Activated T-helper 1 cell treated with anti-CD3 and anti-CD28 coated beads, Interleukin-12 subunit alpha, Interleukin-12 subunit beta, Interleukin-2, Interleukin-4 antibody, amounts not matched to agents 30 ng/mL and 10 ng/mL and 1 ng/mL, durations not matched to agents 14 hours and 24 hours and 36 hours (primary cell): ENCODE results near the gene HLA-DMA. TPM values are rescaled to one million over a fixed set of nuclear protein-coding genes. Genes with fewer than 3 reads are reported as not detected.

ENCODE experiments used
- DNase-seq: peaks from one replicate; pipeline ENCODE4 v3.0.0; 2021; ENCODE audit warnings: low spot score
- H3K27ac Mint-ChIP-seq: one replicate; pipeline ENCODE4 v1.8.0; 2021; ENCODE audit warnings: mild to moderate bottlenecking, mixed read lengths
- H3K27me3 Mint-ChIP-seq: one replicate; pipeline ENCODE4 v1.8.0; 2022; ENCODE audit warnings: mild to moderate bottlenecking, moderate library complexity, mixed read lengths; ENCODE audit not compliant: insufficient read depth
- H3K36me3 Mint-ChIP-seq: one replicate; pipeline ENCODE4 v1.8.0; 2021; ENCODE audit warnings: low read depth, mixed read lengths
- H3K4me1 Mint-ChIP-seq: one replicate; pipeline ENCODE4 v1.8.0; 2021; ENCODE audit warnings: low read depth, mixed read lengths
- H3K4me3 Mint-ChIP-seq: one replicate; pipeline ENCODE4 v1.8.0; 2021; ENCODE audit warnings: mild to moderate bottlenecking, moderate library complexity, mixed read lengths
- H3K9me3 Mint-ChIP-seq: one replicate; pipeline ENCODE4 v1.8.0; 2021; ENCODE audit warnings: mixed read lengths
- intact Hi-C: fragments of 100-400 bp; cut with micrococcal nuclease; formaldehyde crosslinking; loops from one replicate; pipeline ENCODE4 v1.15.1; 2024
- total RNA-seq: library from RNA; stranded (reverse); gene quantifications from 2 replicates; pipeline ENCODE4 v1.2.3, GENCODE V29; 2022

Gene HLA-DMA
- total RNA-seq, 1 donor from 2014 or later, result 14.2 TPM

DNA sequence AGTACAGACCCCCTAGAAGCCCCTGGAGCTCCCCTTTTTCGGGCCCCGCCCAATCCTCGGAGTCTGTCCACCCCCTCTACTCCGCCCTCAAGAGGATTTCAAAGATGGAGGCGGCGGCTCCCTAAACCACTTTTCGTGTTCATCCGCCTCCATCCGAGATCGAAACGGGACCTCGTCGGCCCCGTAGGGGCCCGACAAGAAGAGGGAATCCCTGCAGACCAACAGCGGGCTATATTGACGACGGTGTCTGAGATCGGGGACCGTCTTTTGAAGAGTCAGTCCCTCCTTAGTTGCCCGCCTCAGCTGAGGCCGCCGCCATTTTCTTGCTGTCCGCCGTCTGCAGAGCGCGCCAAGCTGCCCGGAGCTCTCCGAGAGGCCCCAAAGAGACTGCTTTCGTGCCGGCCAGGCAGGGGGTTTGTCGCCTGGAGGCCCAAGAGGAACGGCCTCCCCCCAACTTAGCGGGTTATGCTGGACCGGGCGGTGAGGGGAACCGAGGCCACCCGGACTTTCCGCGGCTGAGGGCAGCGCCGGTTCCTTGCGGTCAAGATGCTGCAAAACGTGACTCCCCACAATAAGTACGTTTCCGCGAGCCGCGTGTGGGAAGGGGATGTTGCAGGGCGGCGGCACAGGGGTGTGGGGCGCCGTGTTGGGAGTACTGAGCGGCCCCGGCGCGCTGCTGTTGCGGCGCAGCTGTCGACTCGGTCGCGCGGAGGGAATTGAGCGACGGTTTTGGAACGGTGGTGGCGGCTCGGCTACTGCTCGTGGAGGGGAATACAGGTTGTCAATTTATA is 19.7 kb upstream of the HLA-DMA start:
- Mint-ChIP-seq H3K36me3 (peaks cover 73% of the 10 kb centered on the region), H3K9me3 (no peaks in the 10 kb centered on the region), H3K4me3 (peak overlapping the region; percentile 96), H3K4me1 (peaks cover 32% of the 10 kb centered on the region), H3K27ac (peak overlapping the region; percentile 98), H3K27me3 (peaks cover 4% of the 10 kb centered on the region)
- no peak for DNase-seq
- intact Hi-C loops, result loop anchor here (1.0 to 10.0 kb wide), 6 partner anchors 78 to 1308 kb away; partner anchors contain the start of genes C6orf47, CSNK2B, GPANK1 and LY6G5B

DNA sequence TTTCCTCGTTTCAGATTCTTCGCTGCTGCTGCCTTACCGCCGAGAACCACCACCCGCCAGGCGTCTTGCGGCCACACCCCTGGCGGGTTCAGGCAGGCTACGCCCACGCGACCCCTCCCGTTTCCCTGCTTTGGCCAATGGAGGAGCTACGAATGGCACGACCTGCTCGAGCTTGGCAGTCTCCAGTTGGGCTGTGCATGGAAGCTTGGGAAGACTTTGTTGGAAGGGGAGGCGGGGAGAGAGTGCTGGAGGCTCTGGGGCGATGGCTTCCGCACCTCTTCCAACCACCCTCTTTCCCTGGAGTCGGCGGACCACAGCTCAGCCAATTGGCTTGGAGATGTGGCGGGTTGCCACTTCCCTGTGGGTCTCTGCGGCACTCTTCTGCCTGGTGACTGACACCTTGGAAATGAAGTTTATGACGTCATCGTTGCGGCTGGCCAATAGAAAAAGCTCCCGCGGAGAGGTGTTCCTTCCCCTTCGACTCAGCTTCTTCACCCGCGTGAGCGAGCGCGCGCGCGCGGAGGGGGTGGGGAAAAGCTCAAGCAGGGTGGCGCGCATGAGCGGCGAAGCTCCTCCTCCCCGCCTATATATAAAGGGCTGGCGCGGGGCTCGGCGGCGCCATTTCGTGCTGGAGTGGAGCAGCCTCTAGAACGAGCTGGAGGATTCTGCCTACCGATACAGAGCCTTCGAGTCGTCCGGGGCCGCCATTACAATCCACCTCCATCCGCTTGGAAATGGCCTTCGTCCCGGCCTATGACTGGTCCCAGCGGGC is 18.9 kb upstream of the HLA-DMA start:
- no peaks in the 10 kb centered on the region for H3K9me3 Mint-ChIP-seq
- peaks cover 4% of the 10 kb centered on the region for H3K27me3 Mint-ChIP-seq
- intact Hi-C loops, result loop anchor here (1.0 to 10.0 kb wide), 9 partner anchors 77 to 1307 kb away; partner anchors contain the start of genes ATF6B, C6orf47, CSNK2B and GPANK1
- peak overlapping the region; percentile 96 for H3K4me3 Mint-ChIP-seq
- peaks cover 66% of the 10 kb centered on the region for H3K36me3 Mint-ChIP-seq
- H3K4me1 Mint-ChIP-seq, result peaks cover 32% of the 10 kb centered on the region
- peak; percentile 99 for DNase-seq
- peak overlapping the region; percentile 98 for H3K27ac Mint-ChIP-seq

DNA sequence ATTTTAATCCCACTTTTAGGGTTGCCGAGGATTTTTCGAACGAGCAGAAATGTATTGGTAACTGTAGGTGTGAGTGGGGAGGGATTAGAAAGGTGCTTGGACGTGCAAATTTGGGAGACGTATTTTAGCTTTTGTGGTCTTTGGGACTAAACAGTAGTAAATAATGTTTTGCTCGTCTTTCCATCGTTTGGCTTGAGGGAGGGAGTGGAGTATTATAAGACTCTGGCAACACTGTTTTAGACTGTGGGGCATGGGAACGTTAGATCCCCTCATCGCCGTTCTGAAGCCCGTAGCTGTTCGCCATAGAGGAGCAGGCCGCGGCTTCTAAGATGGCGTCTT is 18.3 kb upstream of the HLA-DMA start:
- H3K4me3 Mint-ChIP-seq, result peak overlapping the region; percentile 96
- no peaks in the 10 kb centered on the region for H3K9me3 Mint-ChIP-seq
- H3K4me1 Mint-ChIP-seq, result peaks cover 31% of the 10 kb centered on the region
- H3K36me3 Mint-ChIP-seq, result peaks cover 61% of the 10 kb centered on the region
- intact Hi-C loops, result loop anchor here (1.0 to 10.0 kb wide), 6 partner anchors 133 to 1306 kb away; partner anchors contain the start of genes ATF6B, C6orf47, CSNK2B and GPANK1
- H3K27ac Mint-ChIP-seq, result peak overlapping the region; percentile 98
- no peak for DNase-seq
- peaks cover 4% of the 10 kb centered on the region for H3K27me3 Mint-ChIP-seq

GRCh38 chr6:32970413-32971241 is 17.7 kb upstream of the HLA-DMA start:
- peaks cover 55% of the 10 kb centered on the region for H3K36me3 Mint-ChIP-seq
- H3K4me1 Mint-ChIP-seq, result peaks cover 29% of the 10 kb centered on the region
- H3K9me3 Mint-ChIP-seq, result no peaks in the 10 kb centered on the region
- H3K27ac Mint-ChIP-seq, result peak overlapping the region; percentile 99
- DNase-seq, result peak; percentile 72
- intact Hi-C loops, result loop anchor here (1.0 to 10.0 kb wide), 7 partner anchors 132 to 1306 kb away; partner anchors contain the start of genes ATF6B, C6orf47, CSNK2B and GPANK1
- peak overlapping the region; percentile 96 for H3K4me3 Mint-ChIP-seq
- H3K27me3 Mint-ChIP-seq, result peaks cover 4% of the 10 kb centered on the region

DNA sequence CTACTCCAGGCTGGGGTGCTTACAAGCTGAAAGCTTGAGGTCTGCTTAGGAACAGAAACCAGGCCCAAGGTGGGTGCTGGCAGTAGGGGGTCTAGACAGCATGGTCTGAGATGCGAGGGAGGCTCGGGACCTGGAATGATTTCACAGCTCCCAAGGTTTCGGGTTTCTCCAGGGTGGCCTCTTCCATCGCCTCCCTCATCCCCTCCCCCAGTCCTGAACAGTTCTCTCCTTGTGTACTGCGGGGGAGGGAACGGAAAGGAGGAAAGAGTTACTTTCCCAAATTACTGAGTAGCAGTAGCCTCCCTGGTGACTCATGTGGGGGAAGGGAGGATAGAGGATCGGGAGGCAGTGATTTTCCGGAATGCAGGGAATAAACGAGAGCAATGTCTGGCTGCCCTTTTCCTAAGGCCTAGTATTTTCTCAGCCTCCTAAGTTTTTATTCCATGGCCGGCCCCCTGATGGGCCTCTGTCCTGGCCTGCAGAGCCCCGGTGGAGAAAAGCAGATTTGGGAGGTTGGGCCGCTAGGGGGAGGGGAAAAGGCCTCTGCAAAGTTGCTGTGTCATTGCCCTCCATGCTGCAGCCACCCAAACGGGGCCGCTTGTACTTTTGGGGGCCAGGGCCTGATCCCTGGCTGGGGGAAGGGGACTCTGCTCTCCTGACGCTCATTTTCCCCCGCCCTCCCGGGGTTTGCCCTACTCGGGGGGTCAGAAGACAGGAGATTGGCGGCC is 17.0 kb upstream of the HLA-DMA start:
- peaks cover 47% of the 10 kb centered on the region for H3K36me3 Mint-ChIP-seq
- H3K4me1 Mint-ChIP-seq, result peaks cover 29% of the 10 kb centered on the region
- DNase-seq, result peak; percentile 71
- intact Hi-C loops, result loop anchor here (1.0 to 10.0 kb wide), 7 partner anchors 344 to 1305 kb away; partner anchors contain the start of genes AGPAT1, C6orf47, CSNK2B and GPANK1
- peak overlapping the region; percentile 96 for H3K4me3 Mint-ChIP-seq
- peak overlapping the region; percentile 99 for H3K27ac Mint-ChIP-seq
- no peaks in the 10 kb centered on the region for H3K9me3 Mint-ChIP-seq
- H3K27me3 Mint-ChIP-seq, result peaks cover 4% of the 10 kb centered on the region

- peak; percentile 57 for DNase-seq
- intact Hi-C loops, result loop anchor here (1.0 to 2.0 kb wide), 6 partner anchors 75 to 792 kb away; partner anchors contain the start of genes AGPAT1, KIFC1 and VPS52
- H3K27ac Mint-ChIP-seq, result peak overlapping the region; percentile 99
- H3K27me3 Mint-ChIP-seq, result peaks cover 4% of the 10 kb centered on the region
- H3K4me3 Mint-ChIP-seq, result peak overlapping the region; percentile 96
- H3K4me1 Mint-ChIP-seq, result peaks cover 28% of the 10 kb centered on the region
- H3K9me3 Mint-ChIP-seq, result no peaks in the 10 kb centered on the region
- H3K36me3 Mint-ChIP-seq, result peaks cover 39% of the 10 kb centered on the region
Observed at GRCh38 chr6:32968867-32969684, 16.2 kb upstream of the HLA-DMA start.

DNA sequence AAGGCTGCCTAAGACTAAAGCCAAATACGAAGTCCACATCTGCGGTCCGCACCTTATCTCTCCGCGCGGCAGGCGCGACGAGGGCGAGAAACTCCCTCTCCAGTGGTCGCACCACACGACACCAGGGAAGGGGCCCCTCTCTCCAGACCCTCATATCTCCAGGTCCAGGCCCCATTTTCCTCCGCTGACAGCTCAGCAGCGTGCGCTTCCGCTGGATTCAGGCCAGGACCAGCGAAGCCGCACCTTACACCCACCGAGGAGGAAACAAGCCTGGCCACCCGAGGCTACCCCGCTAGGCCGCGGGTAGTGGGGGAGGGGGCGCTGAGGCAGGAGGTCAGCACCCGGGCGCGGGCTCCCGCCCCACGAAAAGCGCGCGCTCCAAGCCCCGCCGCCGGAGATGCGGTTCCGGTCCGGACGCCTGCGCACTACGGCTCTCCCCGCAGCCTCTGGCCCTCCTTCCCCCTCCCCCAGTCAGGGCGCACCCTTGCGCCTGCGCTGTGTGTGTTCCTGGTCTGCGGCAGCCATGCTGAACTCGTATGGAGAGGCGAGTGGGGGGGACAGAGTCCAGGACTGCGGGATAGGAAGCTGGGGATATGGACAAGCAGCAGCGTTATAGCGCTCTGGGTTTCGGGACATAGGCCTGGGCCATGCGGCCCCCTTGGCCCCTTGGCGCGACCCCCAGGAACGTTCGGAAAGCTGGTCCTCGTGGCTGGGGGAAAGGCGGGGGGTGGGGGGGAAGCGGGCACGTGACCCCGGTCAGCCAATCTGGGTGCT is 15.4 kb upstream of the HLA-DMA start, which contains the start of gene BRD2:
TSS of gene BRD2 (plus strand) at position 502 of the 774 bp plus-strand sequence. CDS start 4,305 bp downstream, outside the sequence.
- Mint-ChIP-seq H3K4me1 (peaks cover 28% of the 10 kb centered on the region), H3K27ac (peak within 1 kb of the TSS; percentile 99), H3K4me3 (peak within 1 kb of the TSS; percentile 96), H3K27me3 (peaks cover 4% of the 10 kb centered on the region), H3K36me3 (peaks cover 31% of the 10 kb centered on the region), H3K9me3 (no peaks in the 10 kb centered on the region)
- intact Hi-C loops, result loop anchor here (1.0 to 2.0 kb wide), 6 partner anchors 74 to 791 kb away; partner anchors contain the start of genes AGPAT1, KIFC1 and VPS52
- peak; percentile 97 for DNase-seq

GRCh38 chr6:32967151-32968091 is 14.5 kb upstream of the HLA-DMA start:
- H3K4me3 Mint-ChIP-seq, result peak overlapping the region; percentile 96
- intact Hi-C loops, result loop anchor here (1.0 to 2.0 kb wide), 10 partner anchors 14 to 791 kb away; partner anchors contain the start of genes AGPAT1, HLA-DMA, HLA-DMB and KIFC1
- H3K27ac Mint-ChIP-seq, result peak overlapping the region; percentile 97
- H3K9me3 Mint-ChIP-seq, result no peaks in the 10 kb centered on the region
- peaks cover 2% of the 10 kb centered on the region for H3K27me3 Mint-ChIP-seq
- peaks cover 32% of the 10 kb centered on the region for H3K4me1 Mint-ChIP-seq
- DNase-seq, result no peak
- peaks cover 23% of the 10 kb centered on the region for H3K36me3 Mint-ChIP-seq

GRCh38 chr6:32964776-32965175 is 11.9 kb upstream of the HLA-DMA start:
- intact Hi-C loops, result no loop called here
- peaks cover 33% of the 10 kb centered on the region for H3K4me1 Mint-ChIP-seq
- peaks cover 3% of the 10 kb centered on the region for H3K27me3 Mint-ChIP-seq
- DNase-seq, result no peak
- no peak overlapping the region for H3K4me3 Mint-ChIP-seq
- no peak overlapping the region for H3K27ac Mint-ChIP-seq
- H3K9me3 Mint-ChIP-seq, result no peaks in the 10 kb centered on the region
- H3K36me3 Mint-ChIP-seq, result peaks cover 4% of the 10 kb centered on the region

DNA sequence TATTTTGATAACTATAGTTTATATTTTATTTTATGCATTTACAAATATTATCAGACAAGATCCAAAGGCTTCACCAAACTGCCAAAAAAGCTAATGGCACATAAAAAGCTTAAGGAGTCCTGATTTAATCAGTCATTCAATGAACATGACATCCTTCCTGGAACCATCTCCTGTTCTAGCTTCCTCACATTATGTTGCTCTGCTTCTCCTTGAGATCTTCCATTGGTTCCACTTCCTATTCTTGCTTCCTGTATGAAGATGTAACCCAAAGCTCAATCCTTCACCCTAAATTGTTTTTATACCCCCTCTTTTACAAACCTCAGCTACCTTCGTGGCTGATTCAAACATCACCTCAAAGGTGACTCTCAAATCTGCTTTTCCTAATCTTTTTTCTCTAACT is 11.0 kb upstream of the HLA-DMA start:
- Mint-ChIP-seq H3K4me1 (peaks cover 33% of the 10 kb centered on the region), H3K9me3 (no peaks in the 10 kb centered on the region), H3K27me3 (peaks cover 5% of the 10 kb centered on the region), H3K27ac (no peak overlapping the region), H3K4me3 (no peak overlapping the region), H3K36me3 (peaks cover 2% of the 10 kb centered on the region)
- no peak for DNase-seq
- intact Hi-C loops, result no loop called here
